Fibroblast of skin of left quadriceps (primary cell): ENCODE measurements around the gene POM121L2.
A peak's percentile ranks its signal among the peaks of the same experiment; 100 is the strongest.

Source experiments
- DNase-seq, 2 experiments: peaks; one replicate each; pipeline ENCODE4 v3.0.0-alpha.2; 2013; ENCODE audit warnings: low read depth in 2 of 2

POM121L2 gene

DNA sequence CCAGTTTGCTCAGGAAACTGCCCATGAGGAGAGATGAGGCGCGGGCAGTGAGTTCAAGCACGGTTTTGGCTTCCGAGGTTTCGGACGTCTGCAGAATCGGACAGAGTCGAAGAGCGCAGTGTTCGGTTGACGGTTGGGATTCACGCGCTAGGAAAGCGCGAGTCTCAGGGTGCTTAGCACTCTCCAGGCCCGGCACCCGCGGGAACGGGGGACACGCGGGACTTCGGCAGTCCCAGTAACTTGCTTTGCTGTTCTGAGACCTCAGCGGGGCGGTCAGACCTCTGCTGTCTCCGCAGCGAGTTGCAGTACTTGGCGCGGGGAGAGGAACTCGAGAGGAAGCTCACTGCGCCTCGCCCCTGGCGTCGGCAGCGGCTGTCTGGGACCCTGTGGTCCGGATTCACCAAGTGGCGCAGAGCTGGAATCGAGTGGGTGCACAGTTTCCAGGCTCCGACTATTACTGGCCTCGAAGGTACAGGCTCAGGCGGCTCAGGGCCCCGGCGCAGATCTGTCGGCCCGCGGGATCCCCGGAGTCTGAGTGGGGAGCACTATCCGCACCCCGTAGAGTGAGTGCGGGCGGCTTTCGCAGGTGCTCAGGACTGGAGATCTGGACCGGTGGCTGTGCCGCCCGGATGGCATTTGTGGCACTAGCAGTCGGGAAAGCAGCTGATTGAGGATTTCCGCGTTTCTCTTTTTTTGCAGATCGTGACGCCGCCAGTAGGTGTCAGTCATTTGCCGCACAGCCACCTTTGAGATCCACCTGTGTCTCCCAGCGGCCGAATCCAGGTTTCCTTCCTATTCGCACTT is at the start of gene POM121L2:
Gene POM121L2, minus strand, starts transcription at position 128 of the 804 bp plus-strand sequence. Its CDS starts 103 bp downstream, at position 25.
- no peak for DNase-seq

DNA sequence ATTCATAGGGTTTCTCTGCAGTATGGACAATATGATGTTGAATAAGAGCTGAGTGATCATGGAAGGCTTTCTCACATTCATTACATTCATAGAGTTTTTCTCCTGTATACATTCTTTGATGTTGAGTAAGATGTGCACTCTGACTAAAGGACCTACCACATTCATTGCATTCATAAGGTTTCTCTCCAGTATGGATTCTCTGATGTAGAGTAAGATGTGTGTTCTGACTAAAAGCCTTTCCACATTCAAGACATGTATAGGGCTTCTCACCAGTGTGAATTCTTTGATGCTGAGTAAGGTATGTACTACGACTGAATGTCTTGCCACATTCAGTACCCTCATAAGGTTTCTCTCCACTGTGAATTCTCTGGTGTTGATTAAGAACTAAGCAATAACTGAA is 47.2 kb upstream of the POM121L2 start:
- DNase-seq: no peak

DNA sequence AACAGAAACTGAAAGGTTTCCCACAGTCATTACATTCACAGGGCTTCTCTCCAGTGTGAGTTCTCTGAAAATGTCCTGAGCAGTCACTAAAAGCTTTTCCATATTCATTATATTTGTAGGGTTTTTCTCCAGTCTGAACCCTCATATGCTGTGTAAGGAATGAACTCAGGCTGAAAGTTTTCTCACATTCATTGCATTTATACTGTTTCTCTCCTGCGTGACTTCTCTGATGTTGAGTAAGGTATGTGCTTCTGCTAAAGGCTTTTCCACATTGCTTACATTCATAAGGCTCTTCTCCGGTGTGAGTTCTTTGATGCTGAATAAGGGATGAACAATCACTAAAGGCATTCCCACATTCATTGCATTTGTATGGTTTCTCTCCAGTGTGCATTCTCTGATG is 46.7 kb upstream of the POM121L2 start:
- no peak for DNase-seq

DNA sequence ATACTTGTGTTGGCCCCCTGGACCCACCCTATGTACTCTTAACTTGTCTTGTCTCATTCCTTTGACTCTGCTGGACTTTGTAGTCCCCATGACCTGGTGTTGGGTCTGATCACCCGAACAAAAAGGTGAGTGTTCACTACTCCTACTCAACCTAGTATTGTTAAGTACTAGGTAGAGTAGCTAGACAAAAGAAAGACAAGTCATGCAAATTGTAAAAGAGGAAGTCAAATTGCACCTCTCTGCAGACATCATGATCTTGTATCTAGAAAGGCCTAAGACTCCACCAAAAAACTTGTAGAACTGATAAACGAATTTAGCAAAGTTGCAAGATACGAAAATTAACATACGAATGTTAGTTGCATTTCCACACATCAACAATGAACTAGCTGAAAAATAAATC is 40.8 kb upstream of the POM121L2 start:
- DNase-seq: no peak

DNA sequence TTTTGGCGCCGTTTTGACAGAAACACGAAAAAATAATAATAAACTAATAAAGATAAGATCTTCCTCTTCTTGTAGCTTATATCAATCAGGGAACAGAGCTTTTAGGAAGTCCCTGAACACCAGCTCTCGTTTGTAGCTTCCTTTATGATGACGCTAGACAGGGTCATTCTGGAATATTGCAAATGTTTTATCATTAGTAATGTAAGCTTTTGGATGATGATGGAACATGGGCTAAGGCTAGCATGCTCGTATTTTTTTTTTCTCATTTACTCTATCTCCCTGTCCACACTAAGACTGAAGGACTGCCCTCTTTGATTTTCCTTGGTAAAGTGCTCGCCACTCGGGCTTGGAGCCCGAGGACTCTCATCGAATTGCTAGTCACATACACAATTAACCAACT is 22.1 kb upstream of the POM121L2 start:
- no peak for DNase-seq

DNA sequence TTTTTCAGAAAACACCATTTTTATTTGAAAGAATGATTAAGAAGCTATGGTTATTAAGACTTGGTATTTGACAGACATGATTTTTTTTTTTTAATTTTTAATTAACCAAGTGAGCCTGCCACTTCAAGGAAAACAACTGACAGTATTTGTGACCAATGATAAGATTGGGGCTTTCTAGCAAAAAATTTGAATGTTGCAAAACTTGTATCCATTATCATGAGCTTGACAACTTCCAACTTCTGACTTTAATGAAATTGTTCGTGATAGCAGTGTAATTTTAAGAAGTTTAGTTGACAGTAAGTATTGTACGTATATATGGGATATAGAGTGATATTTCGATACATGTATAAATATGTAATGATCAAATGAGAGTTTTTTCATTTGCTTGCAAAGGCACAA is 21.6 kb upstream of the POM121L2 start:
- DNase-seq: no peak

DNA sequence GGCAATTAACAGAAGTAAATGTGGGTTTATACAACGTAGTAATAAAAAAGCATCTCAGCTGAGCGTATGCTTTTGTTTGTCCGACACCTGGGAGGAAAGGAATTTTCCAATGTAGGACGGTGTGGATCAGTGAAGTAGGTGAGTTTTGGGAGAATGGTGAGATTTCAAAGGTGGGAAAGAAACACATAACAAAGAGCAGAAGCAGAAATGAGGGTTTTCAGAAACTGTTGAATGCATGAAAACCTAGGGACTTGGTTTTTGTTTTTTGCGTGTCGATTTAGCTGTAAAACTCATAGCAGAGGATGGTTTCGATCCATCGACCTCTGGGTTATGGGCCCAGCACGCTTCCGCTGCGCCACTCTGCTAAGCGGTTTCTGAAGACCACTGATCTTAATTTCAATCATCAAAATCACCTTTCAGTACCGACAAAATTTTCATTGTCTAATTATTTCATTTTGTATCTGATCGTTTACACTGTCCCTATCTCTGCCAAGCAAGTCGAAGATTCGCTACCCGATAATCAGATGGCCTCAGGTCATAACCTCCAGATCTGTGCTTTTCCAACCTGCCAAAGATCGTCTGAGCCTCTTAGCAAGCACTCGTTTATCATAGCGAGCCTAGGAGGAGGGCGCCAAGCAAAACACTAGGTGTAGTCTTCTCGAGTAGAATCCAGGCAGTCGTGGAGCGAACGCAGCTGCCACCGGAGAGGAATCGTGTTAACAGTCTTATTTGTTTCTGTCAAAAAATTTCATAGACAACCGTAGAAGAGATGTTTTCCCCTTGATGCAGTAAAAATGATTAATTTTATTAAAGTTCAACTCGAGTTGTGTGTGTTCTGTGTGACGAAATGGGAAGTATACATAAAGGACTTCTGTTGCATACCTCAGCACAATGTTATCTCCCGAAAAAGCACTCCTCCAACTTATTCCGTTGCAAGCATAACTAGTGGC is 20.9 kb upstream of the POM121L2 start:
- peak in 1 of 2 experiments; percentile 15 for DNase-seq

DNA sequence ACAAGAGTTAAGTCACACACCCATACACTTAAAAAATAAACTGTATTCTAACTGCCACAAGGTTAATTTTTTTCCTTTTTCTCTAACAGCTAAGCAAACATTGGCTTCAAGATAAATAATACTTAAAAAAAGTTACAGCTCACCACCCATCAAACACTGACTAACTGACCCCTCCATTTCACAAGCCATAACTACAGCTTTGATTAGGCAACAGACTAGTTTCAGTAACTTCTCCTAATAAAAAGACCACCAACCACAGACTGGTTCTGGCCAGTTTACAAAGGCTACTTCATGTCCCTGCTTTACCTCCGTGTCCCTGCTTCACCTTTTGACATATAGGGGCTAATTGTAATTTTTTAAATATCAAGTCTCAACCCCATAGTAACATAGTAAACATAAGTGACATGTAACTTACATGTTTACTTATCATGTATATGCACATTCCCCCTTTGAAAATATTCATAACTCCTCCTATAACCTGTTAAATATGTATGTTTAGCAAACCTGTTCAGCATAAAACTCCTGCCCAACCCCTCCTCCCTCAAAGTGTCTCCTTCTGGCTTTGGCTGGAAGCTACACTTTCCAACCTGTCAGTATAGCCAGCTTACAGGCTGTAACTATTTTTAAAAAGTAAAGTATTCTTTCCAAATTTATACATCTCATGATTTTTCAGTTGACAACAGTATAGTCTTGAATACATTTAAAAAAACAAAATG is 15.1 kb upstream of the POM121L2 start:
- no peak for DNase-seq

DNA sequence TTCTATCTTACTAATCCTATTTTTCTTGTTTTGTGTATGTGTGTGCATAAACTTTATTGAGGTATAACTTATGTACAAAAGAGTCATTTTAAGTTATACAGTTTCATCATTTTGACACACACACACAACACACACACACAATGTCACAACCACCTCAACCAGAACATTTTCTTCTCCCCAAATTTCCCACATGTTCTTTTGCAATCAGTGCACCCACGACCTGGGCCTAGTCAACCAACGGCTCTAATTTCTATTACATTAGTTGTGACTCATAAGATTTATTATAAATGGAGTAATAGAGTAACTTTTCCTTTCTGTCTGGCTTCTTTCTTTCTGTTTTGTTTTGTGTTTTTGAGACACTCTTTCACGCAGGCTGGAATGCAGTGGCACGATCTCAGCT is 9.8 kb upstream of the POM121L2 start:
- DNase-seq: no peak

DNA sequence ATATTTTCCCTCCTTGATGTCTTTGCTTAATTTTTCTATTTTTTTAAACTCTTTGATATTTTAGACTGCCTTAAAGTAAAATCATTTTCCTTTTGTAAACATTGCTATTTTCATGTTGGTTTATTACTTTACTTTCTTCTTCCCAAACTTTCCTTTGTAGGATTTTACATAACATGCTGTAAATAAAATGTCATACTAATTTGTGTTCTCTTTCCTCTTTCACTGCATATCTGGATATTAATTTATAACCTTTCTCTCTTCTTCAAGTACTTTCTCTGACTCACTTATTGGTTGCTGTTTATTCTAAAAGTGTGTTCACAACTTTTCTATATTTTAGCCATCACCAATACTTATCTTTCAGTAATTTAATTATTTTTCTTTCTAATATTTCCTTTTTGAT is 9.3 kb upstream of the POM121L2 start:
- DNase-seq: no peak

DNA sequence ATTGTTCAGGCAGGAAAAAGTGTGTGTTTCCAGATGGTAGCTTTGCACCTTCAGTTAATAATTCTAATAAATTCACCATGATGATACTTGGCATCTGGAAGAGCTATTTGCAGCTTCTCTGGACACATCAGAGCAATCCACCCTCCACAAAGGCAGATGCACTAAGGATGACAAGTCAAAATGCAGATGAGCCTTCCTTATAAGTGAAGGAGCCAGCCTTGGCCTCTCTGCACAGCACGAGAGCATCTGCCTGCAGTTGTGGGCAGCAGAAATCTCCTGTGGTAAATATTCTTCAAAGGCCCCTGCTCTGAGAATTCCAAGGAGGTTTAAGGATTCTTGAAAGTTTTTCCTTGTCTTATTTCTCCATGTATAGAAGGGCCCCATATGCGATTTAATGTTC is 6.9 kb upstream of the POM121L2 start:
- DNase-seq: no peak

DNA sequence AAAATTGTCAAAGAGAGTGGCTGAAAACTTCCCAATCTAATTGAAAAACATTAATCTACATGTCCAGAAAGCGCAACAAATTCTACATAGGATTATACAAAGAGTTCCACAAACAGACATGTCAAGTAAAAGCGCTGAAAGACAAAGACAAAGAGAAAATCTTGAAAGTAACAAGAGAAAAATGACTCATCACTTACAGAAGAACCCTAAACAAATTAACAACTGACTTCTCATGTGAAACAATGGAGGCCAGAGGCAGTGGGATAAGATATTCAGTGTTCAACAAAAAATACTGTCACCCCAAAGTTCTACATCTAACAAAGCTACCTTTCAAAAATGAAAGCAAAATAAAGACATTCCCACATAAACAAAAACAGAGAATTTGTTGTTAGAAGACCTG is 2.0 kb upstream of the POM121L2 start:
- DNase-seq: no peak

DNA sequence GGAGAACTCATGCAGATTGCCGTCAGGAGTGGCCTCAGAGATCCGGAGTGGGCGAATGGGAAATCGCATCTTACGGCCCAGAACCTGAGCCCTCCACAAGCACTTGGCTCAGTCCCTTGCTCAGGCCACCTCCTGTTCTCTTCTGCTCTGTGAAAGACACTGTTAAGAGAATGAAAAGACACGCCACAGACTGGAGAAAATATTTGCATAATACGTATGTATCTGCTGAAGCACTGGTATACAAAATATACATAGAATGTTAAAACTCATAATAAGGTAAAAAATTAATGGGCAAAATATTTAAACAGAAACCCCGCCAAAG is 838 bp upstream of the POM121L2 start:
- no peak for DNase-seq

DNA sequence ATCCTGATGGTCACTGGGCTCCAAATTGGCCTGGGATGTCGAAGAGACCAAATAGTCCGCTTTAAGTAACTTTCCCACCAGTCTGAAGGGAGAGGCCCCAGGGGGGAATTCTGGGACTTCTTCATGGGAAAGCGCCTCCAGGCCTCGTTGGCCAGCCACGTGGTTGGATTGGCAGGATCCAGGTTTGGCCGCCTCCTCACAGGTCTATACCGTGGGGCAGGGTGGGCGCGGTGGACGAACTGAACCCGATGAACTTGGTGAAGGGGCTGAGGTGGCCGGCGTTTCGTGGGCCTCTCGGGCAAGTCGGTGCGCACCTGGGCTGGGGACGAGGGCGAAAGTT is 297 bp downstream of the POM121L2 start:
- DNase-seq: no peak

DNA sequence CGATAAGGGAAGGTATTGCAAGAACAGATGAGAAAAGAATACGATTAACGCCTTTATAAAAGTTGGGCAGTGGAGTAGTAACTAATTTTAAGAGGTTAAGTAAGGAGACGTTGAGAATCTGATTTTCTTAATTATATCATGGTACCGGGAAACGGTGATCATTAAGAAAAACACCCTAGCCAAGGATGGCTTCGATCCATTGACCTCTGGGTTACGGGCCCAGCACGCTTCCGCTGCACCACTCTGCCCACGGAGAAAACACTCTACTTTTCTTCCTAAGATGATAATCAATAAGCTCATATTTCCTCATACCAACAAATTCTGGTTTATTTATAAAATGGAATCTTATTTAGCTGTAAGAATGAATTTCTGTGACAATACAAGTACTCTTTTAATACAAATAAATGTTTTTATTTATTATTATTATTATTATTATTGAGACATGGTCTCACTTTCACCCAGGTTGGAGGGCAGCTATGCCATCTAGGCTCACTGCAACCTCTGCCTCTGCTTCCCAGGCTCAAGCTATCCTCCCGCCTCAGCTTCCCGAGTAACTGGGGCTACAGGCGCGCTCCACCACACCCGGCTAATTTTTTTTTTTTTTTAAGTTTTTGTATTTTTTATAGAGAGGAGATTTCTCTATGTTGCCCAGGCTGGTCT is 8.3 kb downstream of the POM121L2 start:
- DNase-seq: no peak

DNA sequence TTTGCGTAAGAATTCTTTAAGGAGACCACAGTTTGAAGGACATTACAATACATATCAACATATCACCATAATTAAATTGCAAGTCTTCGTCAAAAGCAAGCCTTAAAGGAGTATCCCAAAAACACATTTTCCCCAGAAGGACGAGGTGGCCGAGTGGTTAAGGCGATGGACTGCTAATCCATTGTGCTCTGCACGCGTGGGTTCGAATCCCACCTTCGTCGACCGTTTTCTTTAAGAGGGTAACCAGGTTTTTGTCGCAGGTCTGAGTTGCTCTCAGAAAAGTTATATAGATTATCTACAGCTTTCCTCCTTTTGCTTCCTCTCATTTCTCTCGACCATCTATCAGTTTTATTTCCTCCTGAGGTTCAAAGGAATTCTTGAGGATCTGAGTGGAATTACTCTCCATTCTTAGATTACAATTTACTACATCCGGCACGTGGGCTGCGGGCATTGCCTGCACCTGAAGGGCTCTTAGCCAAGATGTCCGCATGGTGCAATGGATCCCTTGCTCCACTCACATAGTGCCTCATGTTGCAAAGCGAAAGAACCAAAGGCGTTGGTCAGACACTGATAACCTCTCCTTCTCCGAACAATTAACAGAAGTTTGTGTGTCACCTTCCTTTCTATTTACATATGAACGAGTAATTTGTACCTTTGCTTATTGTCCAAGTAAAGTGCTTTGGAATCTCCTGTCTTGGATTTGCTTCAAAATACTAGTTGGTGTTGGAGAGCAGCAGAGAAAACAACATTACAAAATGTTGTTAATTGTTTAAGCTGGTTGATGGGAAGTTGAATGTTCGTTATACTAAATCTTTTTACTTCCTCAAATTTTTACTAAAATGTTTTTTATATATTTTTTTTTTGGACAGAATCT is 14.0 kb downstream of the POM121L2 start:
- no peak for DNase-seq

DNA sequence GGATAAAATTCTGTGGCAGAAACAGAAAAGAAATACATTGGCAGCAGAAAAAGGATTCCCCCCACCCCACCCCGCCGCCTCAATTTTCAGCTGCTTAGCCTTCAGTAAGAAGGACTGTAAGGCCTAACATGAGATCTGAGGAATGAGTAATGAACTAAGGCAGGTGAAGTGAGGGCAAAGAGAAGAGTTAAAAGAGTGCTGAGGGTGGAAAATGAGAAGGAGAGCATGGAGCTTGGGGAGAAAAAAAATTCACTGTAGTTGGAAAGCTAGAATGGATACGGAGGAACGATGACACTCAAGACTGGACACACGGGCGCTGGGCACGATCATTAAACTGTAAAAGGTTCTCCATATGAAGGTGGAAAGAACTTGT is 14.6 kb downstream of the POM121L2 start:
- DNase-seq: no peak

DNA sequence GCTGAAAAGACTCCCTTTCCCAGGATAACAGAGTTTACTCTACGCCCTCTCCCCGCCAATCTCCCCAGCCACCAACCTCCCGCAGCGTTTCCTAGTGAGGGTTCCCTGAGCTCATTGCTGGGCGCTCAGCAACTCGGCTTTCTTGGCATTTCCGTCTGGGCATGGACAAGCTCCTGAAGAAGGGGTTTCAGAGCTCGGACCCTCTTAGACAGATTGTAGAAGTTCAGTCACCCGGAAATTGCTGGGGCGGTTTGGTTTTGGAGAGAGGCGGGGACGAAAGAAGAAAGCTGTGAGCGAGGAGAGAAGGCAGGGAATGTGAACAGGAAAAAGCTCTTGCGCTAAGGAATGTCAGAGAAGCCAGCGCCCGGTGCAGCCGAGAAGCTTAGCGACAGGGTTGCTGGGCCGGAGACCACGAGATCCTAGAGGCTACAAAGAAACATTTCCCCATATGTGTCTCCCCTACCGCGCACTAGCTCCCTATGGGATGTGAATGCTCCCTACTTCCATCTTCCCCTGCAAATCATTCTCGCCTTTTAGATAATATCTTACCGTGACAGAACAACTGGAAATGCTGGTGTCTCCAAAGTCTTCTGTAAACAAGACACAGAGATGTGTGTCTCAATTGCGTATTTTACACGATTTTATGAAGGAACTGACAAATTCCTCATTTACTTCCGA is 15.8 kb downstream of the POM121L2 start:
- no peak for DNase-seq

DNA sequence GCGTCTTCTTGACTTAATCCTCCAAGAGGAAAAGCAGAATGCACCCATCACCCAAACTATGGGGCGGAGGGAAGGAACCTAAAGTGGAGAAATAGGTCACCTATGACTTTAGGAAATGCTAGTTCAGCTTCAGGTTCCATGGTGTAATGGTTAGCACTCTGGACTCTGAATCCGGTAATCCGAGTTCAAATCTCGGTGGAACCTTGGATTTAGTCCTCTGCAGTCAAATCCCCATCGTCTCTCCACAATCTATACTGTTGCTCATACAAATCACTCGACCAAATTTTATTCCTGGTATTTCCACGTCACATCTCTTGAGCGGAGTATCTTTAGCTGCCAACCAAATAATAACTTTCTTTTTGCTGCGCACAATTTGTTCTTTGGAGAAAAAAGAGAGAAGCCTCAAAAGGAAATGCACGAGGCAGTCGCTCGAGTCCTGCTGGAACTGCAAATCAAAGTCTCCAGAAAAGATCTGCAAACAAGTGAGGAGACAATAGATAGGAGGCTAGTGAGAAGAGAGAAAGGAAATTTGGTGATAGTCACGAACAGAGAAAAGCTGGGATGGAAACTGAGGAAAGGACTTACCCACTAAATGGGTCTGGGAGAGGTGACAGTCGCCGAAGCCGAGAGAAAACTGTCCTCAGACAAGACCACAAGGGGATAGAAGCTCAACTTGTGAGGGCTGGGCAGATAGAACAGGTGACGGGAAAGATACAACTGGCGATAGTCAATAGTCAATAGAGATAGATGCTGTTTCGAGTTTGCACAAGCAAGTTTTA is 16.6 kb downstream of the POM121L2 start:
- DNase-seq: peak; percentile 37 to 41

DNA sequence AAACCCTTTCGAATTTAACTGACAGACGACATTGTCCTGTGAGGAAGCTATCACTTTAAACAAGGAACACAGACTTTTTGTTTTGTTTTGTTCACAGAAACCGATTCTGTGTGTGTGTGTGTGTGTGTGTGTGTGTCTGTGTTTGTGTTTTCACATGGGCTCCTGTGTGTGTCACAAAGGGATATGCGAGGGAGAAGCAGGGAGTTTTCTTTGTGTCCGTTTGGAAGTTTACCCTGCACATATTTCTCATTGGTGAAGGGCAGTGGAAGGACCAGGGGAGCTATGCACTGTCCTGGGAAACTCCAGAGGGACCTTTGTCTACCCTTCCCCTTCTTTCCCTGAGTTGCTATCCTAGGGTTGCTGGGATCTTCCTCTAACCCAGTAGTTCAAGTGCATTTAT is 17.7 kb downstream of the POM121L2 start:
- no peak for DNase-seq
